GM19240 (cell line): ENCODE data around the gene ZNF549.
"Not testable (repeated sequence)": the region's sequence is repeated elsewhere in the genome, so short reads cannot be mapped to it uniquely, and the experiment has no call there.

ENCODE experiments used
- DNase-seq: peaks from one replicate; pipeline ENCODE4 v3.0.0; 2011; ENCODE audit warnings: low spot score; ENCODE audit not compliant: insufficient read length

Gene ZNF549

GRCh38 chr19:57527136-57527881, at the start of gene ZNF549:
Gene ZNF549 (plus strand): TSS chr19:57527356. CDS start chr19:57527574, 218 bp downstream.
- peak; percentile 88 for DNase-seq

DNA sequence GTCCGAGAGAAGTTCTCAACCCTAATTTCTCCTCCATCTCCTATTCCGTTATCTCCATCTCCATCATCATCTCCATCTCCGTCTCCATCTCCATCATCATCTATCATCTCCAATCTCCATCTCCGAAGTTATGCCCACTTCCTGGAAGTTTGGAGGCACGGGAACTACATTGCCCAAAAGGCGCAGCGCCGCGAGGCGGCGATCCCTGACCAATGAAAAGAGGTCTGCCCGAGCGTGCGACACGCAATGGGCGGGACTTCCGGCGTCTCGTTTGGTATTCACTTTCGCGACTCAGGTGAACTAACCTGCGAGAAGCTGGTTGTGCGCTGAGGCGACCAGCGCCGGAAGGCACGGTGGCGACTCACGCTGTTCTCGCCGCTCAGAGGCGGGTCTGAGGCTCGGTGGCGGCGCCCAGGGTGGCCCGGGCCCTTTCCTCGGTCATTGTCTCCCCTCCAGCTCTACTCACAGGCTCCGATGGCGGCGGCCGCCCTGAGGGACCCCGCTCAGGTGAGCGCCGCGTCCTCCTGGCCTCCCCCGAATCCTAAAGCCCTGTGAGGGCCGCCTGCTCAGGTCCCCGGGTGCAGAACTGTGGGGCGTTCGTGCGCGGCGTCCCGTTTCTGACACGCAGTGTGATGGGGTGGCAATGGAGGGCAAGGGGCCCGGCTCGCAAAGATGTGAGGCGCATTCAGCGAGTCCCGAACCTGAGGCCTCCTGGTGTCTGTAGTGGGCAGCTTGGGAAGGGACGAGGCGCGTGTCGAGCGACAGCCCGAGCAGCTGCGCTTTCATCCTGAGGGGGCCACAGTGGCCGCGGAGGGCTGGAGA, 39.5 kb upstream of the ZNF549 start, which contains the start of gene ZNF419:
Gene ZNF419, plus strand, starts transcription at position 274 of the 822 bp plus-strand sequence. Its CDS starts 201 bp downstream, at position 475.
- DNase-seq: peak; percentile 93

DNA sequence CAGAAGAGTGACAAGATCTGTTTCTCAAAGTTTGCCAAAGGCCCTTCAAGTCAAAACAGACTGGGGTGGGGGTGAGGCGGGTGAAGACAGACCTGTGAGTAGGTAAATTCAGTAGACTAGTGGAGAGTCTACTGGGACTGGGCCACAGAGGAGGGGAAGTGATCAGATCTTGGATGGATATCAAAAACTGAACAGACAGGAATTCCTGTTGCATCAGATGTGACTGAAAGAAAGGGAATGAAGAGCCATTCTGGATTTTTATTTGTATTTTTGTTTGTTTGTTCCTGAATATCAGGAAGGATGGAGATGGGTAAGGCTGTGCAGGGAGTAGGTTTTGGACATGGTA, 38.9 kb upstream of the ZNF549 start:
- not testable (repeated sequence) for DNase-seq

DNA sequence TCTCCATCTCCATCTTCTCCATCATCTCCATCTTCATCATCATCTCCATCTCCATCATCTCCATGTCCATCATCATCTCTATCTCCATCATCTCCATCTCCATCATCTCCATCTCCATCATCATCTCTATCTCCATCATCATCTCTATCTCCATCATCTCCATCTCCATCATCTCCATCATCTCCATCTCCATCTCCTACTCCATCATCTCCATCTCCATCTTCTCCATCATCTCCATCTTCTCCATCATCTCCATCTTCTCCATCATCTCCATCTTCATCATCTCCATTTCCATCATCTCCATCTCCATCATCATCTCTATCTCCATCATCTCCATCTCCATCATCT, 27.9 kb upstream of the ZNF549 start:
- not testable (repeated sequence) for DNase-seq

DNA sequence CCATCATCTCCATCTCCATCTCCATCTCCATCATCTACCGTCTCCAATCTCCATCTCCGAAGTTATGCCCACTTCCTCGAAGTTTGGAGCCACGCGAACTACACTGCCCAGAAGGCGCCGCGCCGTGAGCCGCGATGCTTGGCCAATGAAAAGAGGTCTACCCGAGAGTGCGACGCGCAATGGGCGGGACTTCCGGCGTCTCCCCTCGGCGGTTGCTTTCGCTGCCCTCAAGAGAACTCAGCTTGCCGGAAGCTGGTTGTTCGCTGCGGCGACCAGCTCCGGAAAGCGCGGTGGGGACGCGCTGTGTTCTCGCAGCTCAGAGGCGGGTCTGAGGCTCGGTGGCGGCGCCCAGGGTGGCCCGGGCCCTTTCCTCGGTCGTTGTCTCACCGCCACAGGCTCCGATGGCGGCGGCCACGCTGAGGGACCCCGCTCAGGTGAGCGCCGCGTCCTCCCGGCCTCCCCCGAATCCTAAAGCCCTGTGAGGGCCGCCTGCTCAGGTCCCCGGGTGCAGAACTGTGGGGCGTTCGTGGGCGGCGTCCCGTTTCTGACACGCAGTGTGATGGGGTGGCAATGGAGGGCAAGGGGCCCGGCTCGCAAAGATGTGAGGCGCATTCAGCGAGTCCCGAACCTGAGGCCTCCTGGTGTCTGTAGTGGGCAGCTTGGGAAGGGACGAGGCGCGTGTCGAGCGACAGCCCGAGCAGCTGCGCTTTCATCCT, 27.3 kb upstream of the ZNF549 start, which contains the start of gene ZNF773:
Gene ZNF773, plus strand, starts transcription at position 259 of the 716 bp plus-strand sequence. Its CDS starts 143 bp downstream, at position 402.
- peak; percentile 63 for DNase-seq

DNA sequence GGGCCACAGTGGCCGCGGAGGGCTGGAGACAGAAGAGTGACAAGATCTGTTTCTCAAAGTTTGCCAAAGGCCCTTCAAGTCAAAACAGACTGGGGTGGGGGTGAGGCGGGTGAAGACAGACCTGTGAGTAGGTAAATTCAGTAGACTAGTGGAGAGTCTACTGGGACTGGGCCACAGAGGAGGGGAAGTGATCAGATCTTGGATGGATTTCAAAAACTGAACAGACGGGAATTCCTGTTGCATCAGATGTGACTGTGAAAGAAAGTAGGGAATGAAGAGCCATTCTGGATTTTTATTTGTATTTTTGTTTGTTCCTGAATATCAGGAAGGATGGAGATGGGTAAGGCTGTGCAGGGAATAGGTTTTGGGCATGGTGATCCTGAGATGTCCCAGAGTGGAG, 26.8 kb upstream of the ZNF549 start:
- not testable (repeated sequence) for DNase-seq

GRCh38 chr19:57506163-57506562, 21.0 kb upstream of the ZNF549 start:
- no peak for DNase-seq

DNA sequence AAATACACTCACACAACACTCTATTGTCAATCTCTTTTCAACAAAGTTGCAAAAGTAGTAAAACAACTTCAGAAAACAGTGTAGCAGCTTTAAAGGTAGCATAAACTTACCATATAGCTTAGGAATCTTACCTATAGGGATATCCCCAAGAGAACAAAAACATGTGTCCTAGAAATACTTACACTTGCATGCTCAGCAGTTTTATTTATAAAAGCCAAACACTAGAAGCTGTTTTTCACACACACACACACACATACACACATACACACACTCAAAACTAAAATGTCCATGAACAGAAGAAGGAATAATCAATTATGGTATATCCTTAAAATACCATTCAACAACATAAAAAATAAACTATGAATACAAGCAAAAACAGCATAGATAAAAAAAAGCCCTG, 15.7 kb upstream of the ZNF549 start:
- DNase-seq: no peak

- no peak for DNase-seq
Observed at GRCh38 chr19:57512845-57513244, 14.3 kb upstream of the ZNF549 start.

GRCh38 chr19:57515255-57515654, 11.9 kb upstream of the ZNF549 start:
- no peak for DNase-seq

- not testable (repeated sequence) for DNase-seq
Observed at GRCh38 chr19:57518021-57518420, 9.1 kb upstream of the ZNF549 start.

GRCh38 chr19:57537953-57538547, 10.9 kb downstream of the ZNF549 start:
- no peak for DNase-seq

GRCh38 chr19:57546513-57546912, 19.4 kb downstream of the ZNF549 start:
- no peak for DNase-seq

DNA sequence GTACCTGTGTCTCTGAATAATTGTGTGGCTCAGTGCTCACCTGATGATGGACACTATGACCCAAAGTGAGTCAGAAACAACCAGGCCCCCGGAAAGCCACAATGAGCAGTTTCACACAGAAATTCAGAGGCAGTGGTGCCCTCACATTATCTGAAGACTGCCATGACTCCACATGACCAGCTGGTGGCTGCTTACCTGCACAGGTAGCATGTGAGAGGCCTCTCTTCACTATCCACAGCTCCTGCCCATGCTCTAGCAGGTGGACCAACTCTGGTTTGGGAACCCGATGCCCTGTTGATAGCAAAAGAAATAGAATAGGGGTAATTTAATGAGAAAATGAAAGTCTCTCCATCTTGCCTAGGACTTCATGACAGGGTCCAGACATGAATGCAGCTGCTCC, 25.3 kb downstream of the ZNF549 start:
- DNase-seq: no peak

DNA sequence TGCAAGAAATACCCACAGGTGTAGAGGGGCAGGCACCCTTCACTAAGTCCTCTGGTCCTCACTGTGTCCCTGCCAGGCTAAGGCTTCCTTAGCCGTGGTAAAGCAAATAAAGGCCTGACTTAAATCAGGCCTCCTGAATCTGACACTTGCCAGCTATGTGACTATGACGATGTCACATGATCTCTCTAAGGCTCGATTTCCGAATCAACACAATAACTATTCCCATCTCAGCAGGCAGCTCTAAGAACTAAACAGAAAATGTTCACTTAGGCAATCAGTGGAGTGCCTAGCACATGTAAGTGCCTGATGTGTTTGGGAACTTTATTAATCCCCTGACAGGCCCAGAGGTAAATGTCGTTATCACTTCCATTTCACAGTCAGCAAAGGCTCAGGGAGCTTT, 30.5 kb downstream of the ZNF549 start:
- no peak for DNase-seq

GRCh38 chr19:57558525-57558924, 31.4 kb downstream of the ZNF549 start:
- no peak for DNase-seq

- peak; percentile 11 for DNase-seq
Observed at GRCh38 chr19:57559008-57559403, 31.9 kb downstream of the ZNF549 start.

- DNase-seq: peak; percentile 56
Observed at GRCh38 chr19:57559404-57560025, 32.4 kb downstream of the ZNF549 start, which contains the start of gene ZNF550. Gene ZNF550 (minus strand): TSS chr19:57559863. CDS start chr19:57559682, 181 bp downstream.

DNA sequence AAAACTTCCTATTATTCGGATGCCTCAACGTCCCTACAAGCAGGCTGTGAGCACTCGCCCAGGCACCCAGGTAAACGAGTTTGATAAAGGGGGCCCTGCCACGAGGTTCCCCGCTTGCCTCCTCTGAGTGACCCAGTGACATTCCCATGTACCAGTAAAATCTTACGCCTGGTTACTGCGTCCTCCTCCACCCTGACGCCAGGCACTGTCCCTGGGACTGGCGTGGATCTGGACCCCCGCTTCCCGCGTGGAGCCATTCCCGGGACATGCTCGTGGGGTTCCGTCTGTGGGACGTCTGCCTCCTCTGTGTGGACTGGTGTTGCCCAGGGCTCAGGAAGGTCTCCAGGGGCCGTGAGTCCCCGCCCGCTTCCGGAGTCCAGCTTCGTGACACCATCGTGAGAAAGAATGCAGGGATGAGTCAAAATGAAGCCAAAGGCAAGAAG, 32.9 kb downstream of the ZNF549 start:
- no peak for DNase-seq

DNA sequence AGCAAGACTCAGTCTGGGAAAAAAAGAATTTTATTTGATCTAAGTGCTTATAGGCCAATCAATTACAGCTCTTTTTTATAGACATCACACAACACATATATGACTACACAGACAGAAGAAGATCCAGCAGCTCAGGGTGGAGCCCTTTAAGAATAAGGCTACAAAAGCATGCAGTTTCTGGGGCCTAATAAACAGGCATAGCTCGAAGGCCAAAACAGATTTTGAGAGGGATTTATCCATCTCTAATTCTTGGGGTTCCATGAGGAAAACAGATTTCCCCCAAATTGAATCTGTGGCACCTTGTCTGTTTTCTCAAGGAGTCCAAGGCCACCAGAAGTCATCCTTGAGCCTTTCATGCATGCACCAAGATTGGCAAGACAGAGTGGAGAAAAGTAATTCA, 36.4 kb downstream of the ZNF549 start:
- DNase-seq: no peak
